HepG2 (cell line): Measurements from ENCODE around the gene CLIC1. TPM values are rescaled to one million over a fixed set of nuclear protein-coding genes. Genes with fewer than 3 reads are reported as not detected.

ENCODE experiments used
- ATRX ChIP-seq: sonication (generic); formaldehyde crosslinking; IDR thresholded peaks from 2 replicates; pipeline ENCODE4 v1.4.0; 2020; ENCODE audit warnings: missing genetic modification reagents, borderline replicate concordance
- HHEX ChIP-seq: IDR thresholded peaks from 2 replicates; pipeline ENCODE4 v1.6.1; 2016; ENCODE audit warnings: control low read depth
- POLR2G ChIP-seq: fragments of 200-400 bp; formaldehyde crosslinking; IDR thresholded peaks from 2 replicates; pipeline ENCODE4 v1.6.1; 2018; ENCODE audit warnings: mild to moderate bottlenecking, low read depth, low read length, moderate library complexity
- SAP130 ChIP-seq: IDR thresholded peaks from 2 replicates; pipeline ENCODE4 v1.6.1; 2016; ENCODE audit warnings: low read depth
- SOX5 ChIP-seq: IDR thresholded peaks from 2 replicates; pipeline ENCODE4 v1.6.1; 2016; ENCODE audit warnings: borderline replicate concordance
- SP4 ChIP-seq: sonication (generic); formaldehyde crosslinking; IDR thresholded peaks from 2 replicates; pipeline ENCODE4 v1.8.1; 2023; ENCODE audit warnings: mild to moderate bottlenecking, missing genetic modification reagents
- ZBTB7A ChIP-seq: sonication (generic); formaldehyde crosslinking; IDR thresholded peaks from 2 replicates; pipeline ENCODE4 v1.8.0; 2022; ENCODE audit warnings: mild to moderate bottlenecking, missing genetic modification reagents
- ZFP1 ChIP-seq: IDR thresholded peaks from 2 replicates; pipeline ENCODE4 v1.6.1; 2016
- ZNF557 ChIP-seq: sonication (generic); formaldehyde crosslinking; IDR thresholded peaks from 2 replicates; pipeline ENCODE4 v1.4.0; 2020; ENCODE audit warnings: missing genetic modification reagents
- ZNF652 ChIP-seq: IDR thresholded peaks from 2 replicates; pipeline ENCODE4 v1.6.1; 2016; ENCODE audit warnings: low read depth, borderline replicate concordance
- polyA plus RNA-seq, 8 experiments: library from polyadenylated mRNA; depleted of rRNA in 3 of 8; stranded (reverse) in 7 of 8; unstranded in 1 of 8; fragments of >200 nt; fragmentation: Illumina TruSeq in 4 of 8; extraction: Trizol in 4 of 8; gene quantifications; 2 replicates each; pipeline versions ENCODE4 v1.2.1 to v1.2.3, GENCODE V29; 2011 to 2016; ENCODE audit warnings: low read depth in 4 of 8, missing spikeins in 1 of 8, mixed read lengths in 1 of 8; ENCODE audit not compliant: insufficient read depth in 1 of 8
- total RNA-seq, 5 experiments: library from RNA; depleted of rRNA; stranded (reverse); fragments of >200 nt; fragmentation: Illumina TruSeq; extraction: Trizol; gene quantifications; 2 replicates each; pipeline ENCODE4 v1.2.3, GENCODE V29; 2016; ENCODE audit warnings: low read depth in 1 of 5
- TF ChIP-seq, protein P1 (sequence below): sonication (generic); formaldehyde crosslinking; IDR thresholded peaks from 2 replicates; pipeline ENCODE4 v1.4.0; 2020; ENCODE audit warnings: missing genetic modification reagents, borderline replicate concordance
- TF ChIP-seq, protein P2 (sequence below): sonication (generic); formaldehyde crosslinking; IDR thresholded peaks from one replicate; pipeline ENCODE4 v1.5.1; 2020; ENCODE audit warnings: mild to moderate bottlenecking, missing genetic modification reagents; ENCODE audit errors: not compliant biosample characterization
- TF ChIP-seq, protein P3 (sequence below): sonication (generic); formaldehyde crosslinking; IDR thresholded peaks from 2 replicates; pipeline ENCODE4 v1.4.0; 2020; ENCODE audit warnings: missing genetic modification reagents
- TF ChIP-seq, protein P4 (sequence below): IDR thresholded peaks from 2 replicates; pipeline ENCODE4 v1.6.1; 2016; ENCODE audit warnings: low read depth

Gene CLIC1
- total and polyA plus RNA-seq, 2 of the 13 experiments (the other 11 are each of a cell fraction or from before 2014, with no cell fraction given), result 602 to 891 TPM

DNA sequence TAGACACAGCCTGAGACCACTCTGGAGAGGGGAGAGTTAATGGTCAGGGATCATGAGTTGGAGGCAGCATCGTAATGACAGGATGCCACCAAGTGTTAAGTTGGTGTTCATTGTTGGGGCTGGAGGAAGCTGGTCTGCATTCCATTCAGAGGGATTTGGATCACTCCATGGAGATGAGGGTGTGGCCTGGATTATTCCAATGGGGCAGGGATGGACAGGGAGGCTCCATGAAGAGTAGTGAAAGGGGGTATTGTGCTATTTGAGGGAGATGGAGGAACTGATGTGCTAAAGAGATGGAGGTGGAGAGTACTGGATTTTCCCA, 27.2 kb upstream of the CLIC1 start (continued):
- TF ChIP-seq, protein P1, sequence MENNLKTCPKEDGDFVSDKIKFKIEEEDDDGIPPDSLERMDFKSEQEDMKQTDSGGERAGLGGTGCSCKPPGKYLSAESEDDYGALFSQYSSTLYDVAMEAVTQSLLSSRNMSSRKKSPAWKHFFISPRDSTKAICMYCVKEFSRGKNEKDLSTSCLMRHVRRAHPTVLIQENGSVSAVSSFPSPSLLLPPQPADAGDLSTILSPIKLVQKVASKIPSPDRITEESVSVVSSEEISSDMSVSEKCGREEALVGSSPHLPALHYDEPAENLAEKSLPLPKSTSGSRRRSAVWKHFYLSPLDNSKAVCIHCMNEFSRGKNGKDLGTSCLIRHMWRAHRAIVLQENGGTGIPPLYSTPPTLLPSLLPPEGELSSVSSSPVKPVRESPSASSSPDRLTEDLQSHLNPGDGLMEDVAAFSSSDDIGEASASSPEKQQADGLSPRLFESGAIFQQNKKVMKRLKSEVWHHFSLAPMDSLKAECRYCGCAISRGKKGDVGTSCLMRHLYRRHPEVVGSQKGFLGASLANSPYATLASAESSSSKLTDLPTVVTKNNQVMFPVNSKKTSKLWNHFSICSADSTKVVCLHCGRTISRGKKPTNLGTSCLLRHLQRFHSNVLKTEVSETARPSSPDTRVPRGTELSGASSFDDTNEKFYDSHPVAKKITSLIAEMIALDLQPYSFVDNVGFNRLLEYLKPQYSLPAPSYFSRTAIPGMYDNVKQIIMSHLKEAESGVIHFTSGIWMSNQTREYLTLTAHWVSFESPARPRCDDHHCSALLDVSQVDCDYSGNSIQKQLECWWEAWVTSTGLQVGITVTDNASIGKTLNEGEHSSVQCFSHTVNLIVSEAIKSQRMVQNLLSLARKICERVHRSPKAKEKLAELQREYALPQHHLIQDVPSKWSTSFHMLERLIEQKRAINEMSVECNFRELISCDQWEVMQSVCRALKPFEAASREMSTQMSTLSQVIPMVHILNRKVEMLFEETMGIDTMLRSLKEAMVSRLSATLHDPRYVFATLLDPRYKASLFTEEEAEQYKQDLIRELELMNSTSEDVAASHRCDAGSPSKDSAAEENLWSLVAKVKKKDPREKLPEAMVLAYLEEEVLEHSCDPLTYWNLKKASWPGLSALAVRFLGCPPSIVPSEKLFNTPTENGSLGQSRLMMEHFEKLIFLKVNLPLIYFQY (CRISPR knock-in tag), result no peak
- TF ChIP-seq, protein P2, sequence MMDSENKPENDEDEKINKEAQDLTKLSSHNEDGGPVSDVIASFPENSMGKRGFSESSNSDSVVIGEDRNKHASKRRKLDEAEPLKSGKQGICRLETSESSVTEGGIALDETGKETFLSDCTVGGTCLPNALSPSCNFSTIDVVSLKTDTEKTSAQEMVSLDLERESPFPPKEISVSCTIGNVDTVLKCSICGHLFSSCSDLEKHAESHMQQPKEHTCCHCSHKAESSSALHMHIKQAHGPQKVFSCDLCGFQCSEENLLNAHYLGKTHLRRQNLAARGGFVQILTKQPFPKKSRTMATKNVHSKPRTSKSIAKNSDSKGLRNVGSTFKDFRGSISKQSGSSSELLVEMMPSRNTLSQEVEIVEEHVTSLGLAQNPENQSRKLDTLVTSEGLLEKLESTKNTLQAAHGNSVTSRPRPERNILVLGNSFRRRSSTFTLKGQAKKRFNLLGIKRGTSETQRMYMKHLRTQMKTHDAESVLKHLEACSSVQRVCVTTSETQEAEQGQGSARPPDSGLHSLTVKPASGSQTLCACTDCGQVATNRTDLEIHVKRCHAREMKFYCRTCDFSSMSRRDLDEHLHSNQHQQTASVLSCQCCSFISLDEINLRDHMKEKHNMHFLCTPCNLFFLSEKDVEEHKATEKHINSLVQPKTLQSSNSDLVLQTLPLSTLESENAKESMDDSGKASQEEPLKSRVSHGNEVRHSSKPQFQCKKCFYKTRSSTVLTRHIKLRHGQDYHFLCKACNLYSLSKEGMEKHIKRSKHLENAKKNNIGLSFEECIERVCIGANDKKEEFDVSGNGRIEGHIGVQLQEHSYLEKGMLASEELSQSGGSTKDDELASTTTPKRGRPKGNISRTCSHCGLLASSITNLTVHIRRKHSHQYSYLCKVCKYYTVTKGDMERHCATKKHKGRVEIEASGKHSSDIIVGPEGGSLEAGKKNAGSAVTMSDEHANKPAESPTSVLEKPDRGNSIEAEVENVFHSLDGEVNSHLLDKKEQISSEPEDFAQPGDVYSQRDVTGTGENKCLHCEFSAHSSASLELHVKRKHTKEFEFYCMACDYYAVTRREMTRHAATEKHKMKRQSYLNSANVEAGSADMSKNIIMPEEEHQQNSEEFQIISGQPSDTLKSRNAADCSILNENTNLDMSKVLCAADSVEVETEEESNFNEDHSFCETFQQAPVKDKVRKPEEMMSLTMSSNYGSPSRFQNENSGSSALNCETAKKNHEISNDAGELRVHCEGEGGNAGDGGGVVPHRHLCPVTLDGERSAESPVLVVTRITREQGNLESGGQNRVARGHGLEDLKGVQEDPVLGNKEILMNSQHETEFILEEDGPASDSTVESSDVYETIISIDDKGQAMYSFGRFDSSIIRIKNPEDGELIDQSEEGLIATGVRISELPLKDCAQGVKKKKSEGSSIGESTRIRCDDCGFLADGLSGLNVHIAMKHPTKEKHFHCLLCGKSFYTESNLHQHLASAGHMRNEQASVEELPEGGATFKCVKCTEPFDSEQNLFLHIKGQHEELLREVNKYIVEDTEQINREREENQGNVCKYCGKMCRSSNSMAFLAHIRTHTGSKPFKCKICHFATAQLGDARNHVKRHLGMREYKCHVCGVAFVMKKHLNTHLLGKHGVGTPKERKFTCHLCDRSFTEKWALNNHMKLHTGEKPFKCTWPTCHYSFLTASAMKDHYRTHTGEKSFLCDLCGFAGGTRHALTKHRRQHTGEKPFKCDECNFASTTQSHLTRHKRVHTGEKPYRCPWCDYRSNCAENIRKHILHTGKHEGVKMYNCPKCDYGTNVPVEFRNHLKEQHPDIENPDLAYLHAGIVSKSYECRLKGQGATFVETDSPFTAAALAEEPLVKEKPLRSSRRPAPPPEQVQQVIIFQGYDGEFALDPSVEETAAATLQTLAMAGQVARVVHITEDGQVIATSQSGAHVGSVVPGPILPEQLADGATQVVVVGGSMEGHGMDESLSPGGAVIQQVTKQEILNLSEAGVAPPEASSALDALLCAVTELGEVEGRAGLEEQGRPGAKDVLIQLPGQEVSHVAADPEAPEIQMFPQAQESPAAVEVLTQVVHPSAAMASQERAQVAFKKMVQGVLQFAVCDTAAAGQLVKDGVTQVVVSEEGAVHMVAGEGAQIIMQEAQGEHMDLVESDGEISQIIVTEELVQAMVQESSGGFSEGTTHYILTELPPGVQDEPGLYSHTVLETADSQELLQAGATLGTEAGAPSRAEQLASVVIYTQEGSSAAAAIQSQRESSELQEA, result no peak
- TF ChIP-seq ZNF557 (CRISPR knock-in tag) (no peak), SAP130 (CRISPR knock-in tag) (peak; percentile 49; the same call in 1 of the 2 replicates), SP4 (CRISPR knock-in tag) (no peak), ATRX (CRISPR knock-in tag) (no peak), HHEX (no peak), POLR2G (0 out of 2 replicates have a peak, but pooled peaks have one; percentile 34), SOX5 (no peak), ZFP1 (no peak), ZNF652 (CRISPR knock-in tag) (peak; percentile 98), ZBTB7A (CRISPR knock-in tag) (no peak)
- TF ChIP-seq, protein P3, sequence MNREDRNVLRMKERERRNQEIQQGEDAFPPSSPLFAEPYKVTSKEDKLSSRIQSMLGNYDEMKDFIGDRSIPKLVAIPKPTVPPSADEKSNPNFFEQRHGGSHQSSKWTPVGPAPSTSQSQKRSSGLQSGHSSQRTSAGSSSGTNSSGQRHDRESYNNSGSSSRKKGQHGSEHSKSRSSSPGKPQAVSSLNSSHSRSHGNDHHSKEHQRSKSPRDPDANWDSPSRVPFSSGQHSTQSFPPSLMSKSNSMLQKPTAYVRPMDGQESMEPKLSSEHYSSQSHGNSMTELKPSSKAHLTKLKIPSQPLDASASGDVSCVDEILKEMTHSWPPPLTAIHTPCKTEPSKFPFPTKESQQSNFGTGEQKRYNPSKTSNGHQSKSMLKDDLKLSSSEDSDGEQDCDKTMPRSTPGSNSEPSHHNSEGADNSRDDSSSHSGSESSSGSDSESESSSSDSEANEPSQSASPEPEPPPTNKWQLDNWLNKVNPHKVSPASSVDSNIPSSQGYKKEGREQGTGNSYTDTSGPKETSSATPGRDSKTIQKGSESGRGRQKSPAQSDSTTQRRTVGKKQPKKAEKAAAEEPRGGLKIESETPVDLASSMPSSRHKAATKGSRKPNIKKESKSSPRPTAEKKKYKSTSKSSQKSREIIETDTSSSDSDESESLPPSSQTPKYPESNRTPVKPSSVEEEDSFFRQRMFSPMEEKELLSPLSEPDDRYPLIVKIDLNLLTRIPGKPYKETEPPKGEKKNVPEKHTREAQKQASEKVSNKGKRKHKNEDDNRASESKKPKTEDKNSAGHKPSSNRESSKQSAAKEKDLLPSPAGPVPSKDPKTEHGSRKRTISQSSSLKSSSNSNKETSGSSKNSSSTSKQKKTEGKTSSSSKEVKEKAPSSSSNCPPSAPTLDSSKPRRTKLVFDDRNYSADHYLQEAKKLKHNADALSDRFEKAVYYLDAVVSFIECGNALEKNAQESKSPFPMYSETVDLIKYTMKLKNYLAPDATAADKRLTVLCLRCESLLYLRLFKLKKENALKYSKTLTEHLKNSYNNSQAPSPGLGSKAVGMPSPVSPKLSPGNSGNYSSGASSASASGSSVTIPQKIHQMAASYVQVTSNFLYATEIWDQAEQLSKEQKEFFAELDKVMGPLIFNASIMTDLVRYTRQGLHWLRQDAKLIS (CRISPR knock-in tag), result no peak
- TF ChIP-seq, protein P4, sequence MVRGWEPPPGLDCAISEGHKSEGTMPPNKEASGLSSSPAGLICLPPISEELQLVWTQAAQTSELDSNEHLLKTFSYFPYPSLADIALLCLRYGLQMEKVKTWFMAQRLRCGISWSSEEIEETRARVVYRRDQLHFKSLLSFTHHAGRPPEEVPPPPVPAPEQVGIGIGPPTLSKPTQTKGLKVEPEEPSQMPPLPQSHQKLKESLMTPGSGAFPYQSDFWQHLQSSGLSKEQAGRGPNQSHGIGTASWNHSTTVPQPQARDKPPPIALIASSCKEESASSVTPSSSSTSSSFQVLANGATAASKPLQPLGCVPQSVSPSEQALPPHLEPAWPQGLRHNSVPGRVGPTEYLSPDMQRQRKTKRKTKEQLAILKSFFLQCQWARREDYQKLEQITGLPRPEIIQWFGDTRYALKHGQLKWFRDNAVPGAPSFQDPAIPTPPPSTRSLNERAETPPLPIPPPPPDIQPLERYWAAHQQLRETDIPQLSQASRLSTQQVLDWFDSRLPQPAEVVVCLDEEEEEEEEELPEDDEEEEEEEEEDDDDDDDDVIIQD (CRISPR knock-in tag), result 0 out of 2 replicates have a peak, but pooled peaks have one; percentile 59
